Measurements from ENCODE around the gene TBC1D10A.

DNA sequence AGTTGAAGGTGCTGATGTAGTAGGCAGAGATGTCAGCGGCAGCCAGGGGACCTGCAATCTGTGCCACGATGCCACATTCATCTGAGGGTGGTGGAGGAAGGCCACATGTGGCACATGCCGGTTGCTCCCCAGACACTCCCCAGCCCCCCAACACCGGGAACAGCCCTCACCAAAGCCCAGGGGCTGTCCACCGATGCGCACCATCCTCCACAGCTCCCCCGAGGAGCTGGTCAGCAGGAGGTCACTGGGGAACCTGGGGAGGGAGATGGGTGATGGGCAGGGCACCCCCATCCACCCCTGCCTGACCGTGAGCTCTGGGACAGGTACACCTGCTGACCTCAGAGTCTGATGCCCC lies 40.9 kb downstream of the TBC1D10A start:
- no peak for TF ChIP-seq SIN3A (IDR thresholded peaks at IDR 0.05; ENCODE audit: low read depth)
- no peak for TF ChIP-seq ZFX (IDR thresholded peaks at IDR 0.05)
- TF ChIP-seq POLR2A (IDR thresholded peaks at IDR 0.05; ENCODE audit: borderline replicate concordance, extremely low read depth, insufficient read depth, insufficient read length), result no peak
- no peak for TF ChIP-seq POLR2AphosphoS5 (IDR thresholded peaks at IDR 0.05; ENCODE audit: low read depth, low read length)
- TF ChIP-seq, protein P1, sequence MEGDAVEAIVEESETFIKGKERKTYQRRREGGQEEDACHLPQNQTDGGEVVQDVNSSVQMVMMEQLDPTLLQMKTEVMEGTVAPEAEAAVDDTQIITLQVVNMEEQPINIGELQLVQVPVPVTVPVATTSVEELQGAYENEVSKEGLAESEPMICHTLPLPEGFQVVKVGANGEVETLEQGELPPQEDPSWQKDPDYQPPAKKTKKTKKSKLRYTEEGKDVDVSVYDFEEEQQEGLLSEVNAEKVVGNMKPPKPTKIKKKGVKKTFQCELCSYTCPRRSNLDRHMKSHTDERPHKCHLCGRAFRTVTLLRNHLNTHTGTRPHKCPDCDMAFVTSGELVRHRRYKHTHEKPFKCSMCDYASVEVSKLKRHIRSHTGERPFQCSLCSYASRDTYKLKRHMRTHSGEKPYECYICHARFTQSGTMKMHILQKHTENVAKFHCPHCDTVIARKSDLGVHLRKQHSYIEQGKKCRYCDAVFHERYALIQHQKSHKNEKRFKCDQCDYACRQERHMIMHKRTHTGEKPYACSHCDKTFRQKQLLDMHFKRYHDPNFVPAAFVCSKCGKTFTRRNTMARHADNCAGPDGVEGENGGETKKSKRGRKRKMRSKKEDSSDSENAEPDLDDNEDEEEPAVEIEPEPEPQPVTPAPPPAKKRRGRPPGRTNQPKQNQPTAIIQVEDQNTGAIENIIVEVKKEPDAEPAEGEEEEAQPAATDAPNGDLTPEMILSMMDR (IDR thresholded peaks at IDR 0.05 in 2 of 3, conservative IDR thresholded peaks at IDR 0.05 in 1 of 3; ENCODE audit: borderline replicate concordance in 1 of 3, insufficient read depth in 1 of 3, low read depth in 2 of 3, low read length in 2 of 3), result no peak
- no peak for TF ChIP-seq SRF (IDR thresholded peaks at IDR 0.05; ENCODE audit: low read depth)
- TF ChIP-seq, protein P2, sequence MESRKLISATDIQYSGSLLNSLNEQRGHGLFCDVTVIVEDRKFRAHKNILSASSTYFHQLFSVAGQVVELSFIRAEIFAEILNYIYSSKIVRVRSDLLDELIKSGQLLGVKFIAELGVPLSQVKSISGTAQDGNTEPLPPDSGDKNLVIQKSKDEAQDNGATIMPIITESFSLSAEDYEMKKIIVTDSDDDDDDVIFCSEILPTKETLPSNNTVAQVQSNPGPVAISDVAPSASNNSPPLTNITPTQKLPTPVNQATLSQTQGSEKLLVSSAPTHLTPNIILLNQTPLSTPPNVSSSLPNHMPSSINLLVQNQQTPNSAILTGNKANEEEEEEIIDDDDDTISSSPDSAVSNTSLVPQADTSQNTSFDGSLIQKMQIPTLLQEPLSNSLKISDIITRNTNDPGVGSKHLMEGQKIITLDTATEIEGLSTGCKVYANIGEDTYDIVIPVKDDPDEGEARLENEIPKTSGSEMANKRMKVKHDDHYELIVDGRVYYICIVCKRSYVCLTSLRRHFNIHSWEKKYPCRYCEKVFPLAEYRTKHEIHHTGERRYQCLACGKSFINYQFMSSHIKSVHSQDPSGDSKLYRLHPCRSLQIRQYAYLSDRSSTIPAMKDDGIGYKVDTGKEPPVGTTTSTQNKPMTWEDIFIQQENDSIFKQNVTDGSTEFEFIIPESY (IDR thresholded peaks at IDR 0.05; ENCODE audit: extremely low read depth, insufficient replicate concordance, low read length), result no peak

Data from HCT116 (cell line).